GM19043 (cell line): ENCODE results near the gene HECTD4.
"Not testable (repeated sequence)": the region's sequence is repeated elsewhere in the genome, so short reads cannot be mapped to it uniquely, and the experiment has no call there.

Source experiments
- ATAC-seq: cut with Tn5 transposase; IDR thresholded peaks from one replicate; pipeline ENCODE4 v1.9.1; 2021; ENCODE audit warnings: low read depth; ENCODE audit not compliant: unreplicated experiment

Gene HECTD4

GRCh38 chr12:112167031-112167461 lies 215.2 kb downstream of the HECTD4 start:
- ATAC-seq: no peak

GRCh38 chr12:112166051-112167015 lies 215.9 kb downstream of the HECTD4 start:
- no peak for ATAC-seq

- no peak for ATAC-seq
Observed at GRCh38 chr12:112165624-112166023, 216.6 kb downstream of the HECTD4 start.

GRCh38 chr12:112164011-112164660 lies 218.1 kb downstream of the HECTD4 start:
- ATAC-seq: no peak

- ATAC-seq: no peak
Observed at GRCh38 chr12:112163471-112163991, 218.7 kb downstream of the HECTD4 start.

GRCh38 chr12:112163056-112163455 lies 219.2 kb downstream of the HECTD4 start:
- ATAC-seq: no peak

GRCh38 chr12:112162241-112162790 lies 219.9 kb downstream of the HECTD4 start:
- no peak for ATAC-seq

GRCh38 chr12:112161711-112162110 lies 220.5 kb downstream of the HECTD4 start:
- no peak for ATAC-seq

GRCh38 chr12:112160611-112161010 lies 221.6 kb downstream of the HECTD4 start:
- no peak for ATAC-seq

GRCh38 chr12:112159146-112159541 lies 223.1 kb downstream of the HECTD4 start:
- no peak for ATAC-seq

- not testable (repeated sequence) for ATAC-seq
Observed at GRCh38 chr12:112158461-112159145, 223.6 kb downstream of the HECTD4 start.

- ATAC-seq: no peak
Observed at GRCh38 chr12:112153893-112154219, 228.4 kb downstream of the HECTD4 start.

GRCh38 chr12:112153181-112153892 lies 228.9 kb downstream of the HECTD4 start:
- no peak for ATAC-seq

GRCh38 chr12:112151766-112152541 lies 230.3 kb downstream of the HECTD4 start:
- ATAC-seq: no peak

- no peak for ATAC-seq
Observed at GRCh38 chr12:112149596-112149995, 232.6 kb downstream of the HECTD4 start.

GRCh38 chr12:112148031-112148513 lies 234.2 kb downstream of the HECTD4 start:
- no peak for ATAC-seq

- ATAC-seq: no peak
Observed at GRCh38 chr12:112146123-112146522, 236.1 kb downstream of the HECTD4 start.

- no peak for ATAC-seq
Observed at GRCh38 chr12:112140728-112141127, 241.5 kb downstream of the HECTD4 start.

- ATAC-seq: no peak
Observed at GRCh38 chr12:112134731-112135130, 247.5 kb downstream of the HECTD4 start.
